ENCODE measurements around the gene ADAMTS12.

GRCh38 chr5:33785571-33785970 is 106.2 kb downstream of the ADAMTS12 start:
- TF ChIP-seq, protein P1, sequence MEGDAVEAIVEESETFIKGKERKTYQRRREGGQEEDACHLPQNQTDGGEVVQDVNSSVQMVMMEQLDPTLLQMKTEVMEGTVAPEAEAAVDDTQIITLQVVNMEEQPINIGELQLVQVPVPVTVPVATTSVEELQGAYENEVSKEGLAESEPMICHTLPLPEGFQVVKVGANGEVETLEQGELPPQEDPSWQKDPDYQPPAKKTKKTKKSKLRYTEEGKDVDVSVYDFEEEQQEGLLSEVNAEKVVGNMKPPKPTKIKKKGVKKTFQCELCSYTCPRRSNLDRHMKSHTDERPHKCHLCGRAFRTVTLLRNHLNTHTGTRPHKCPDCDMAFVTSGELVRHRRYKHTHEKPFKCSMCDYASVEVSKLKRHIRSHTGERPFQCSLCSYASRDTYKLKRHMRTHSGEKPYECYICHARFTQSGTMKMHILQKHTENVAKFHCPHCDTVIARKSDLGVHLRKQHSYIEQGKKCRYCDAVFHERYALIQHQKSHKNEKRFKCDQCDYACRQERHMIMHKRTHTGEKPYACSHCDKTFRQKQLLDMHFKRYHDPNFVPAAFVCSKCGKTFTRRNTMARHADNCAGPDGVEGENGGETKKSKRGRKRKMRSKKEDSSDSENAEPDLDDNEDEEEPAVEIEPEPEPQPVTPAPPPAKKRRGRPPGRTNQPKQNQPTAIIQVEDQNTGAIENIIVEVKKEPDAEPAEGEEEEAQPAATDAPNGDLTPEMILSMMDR (IDR thresholded peaks at IDR 0.05; ENCODE audit: low read depth, low read length, missing input control), result no peak
- TF ChIP-seq GABPA (IDR thresholded peaks at IDR 0.05 in 1 of 2, conservative IDR thresholded peaks at IDR 0.05 in 1 of 2), result no peak
- no peak for TF ChIP-seq YY1 (IDR thresholded peaks at IDR 0.05)
- TF ChIP-seq, protein P2, sequence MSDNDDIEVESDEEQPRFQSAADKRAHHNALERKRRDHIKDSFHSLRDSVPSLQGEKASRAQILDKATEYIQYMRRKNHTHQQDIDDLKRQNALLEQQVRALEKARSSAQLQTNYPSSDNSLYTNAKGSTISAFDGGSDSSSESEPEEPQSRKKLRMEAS (IDR thresholded peaks at IDR 0.05), result no peak
- TF ChIP-seq TAF1 (conservative IDR thresholded peaks at IDR 0.05), result no peak
- no peak for TF ChIP-seq SP1 (IDR thresholded peaks at IDR 0.05)
- TF ChIP-seq HNF4G (IDR thresholded peaks at IDR 0.05), result no peak
- TF ChIP-seq JUND (IDR thresholded peaks at IDR 0.05), result no peak
- TF ChIP-seq, protein P3, sequence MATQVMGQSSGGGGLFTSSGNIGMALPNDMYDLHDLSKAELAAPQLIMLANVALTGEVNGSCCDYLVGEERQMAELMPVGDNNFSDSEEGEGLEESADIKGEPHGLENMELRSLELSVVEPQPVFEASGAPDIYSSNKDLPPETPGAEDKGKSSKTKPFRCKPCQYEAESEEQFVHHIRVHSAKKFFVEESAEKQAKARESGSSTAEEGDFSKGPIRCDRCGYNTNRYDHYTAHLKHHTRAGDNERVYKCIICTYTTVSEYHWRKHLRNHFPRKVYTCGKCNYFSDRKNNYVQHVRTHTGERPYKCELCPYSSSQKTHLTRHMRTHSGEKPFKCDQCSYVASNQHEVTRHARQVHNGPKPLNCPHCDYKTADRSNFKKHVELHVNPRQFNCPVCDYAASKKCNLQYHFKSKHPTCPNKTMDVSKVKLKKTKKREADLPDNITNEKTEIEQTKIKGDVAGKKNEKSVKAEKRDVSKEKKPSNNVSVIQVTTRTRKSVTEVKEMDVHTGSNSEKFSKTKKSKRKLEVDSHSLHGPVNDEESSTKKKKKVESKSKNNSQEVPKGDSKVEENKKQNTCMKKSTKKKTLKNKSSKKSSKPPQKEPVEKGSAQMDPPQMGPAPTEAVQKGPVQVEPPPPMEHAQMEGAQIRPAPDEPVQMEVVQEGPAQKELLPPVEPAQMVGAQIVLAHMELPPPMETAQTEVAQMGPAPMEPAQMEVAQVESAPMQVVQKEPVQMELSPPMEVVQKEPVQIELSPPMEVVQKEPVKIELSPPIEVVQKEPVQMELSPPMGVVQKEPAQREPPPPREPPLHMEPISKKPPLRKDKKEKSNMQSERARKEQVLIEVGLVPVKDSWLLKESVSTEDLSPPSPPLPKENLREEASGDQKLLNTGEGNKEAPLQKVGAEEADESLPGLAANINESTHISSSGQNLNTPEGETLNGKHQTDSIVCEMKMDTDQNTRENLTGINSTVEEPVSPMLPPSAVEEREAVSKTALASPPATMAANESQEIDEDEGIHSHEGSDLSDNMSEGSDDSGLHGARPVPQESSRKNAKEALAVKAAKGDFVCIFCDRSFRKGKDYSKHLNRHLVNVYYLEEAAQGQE (IDR thresholded peaks at IDR 0.05), result no peak
- TF ChIP-seq RAD21 (IDR thresholded peaks at IDR 0.05), result no peak
- TF ChIP-seq ATF3 (IDR thresholded peaks at IDR 0.05), result no peak
- no peak for TF ChIP-seq EGR1 (IDR thresholded peaks at IDR 0.05; ENCODE audit: low read depth in 2 of 2)

Data from liver (tissue), 3 donors.